IPS-15b (cell line): ENCODE data around the gene FAM83F.

Experiments
- H3K27me3 ChIP-seq: one replicate; pipeline ENCODE4 v1.6.1; 2013; ENCODE audit warnings: low read length; ENCODE audit not compliant: control insufficient read depth, insufficient read depth
- H3K36me3 ChIP-seq: one replicate; pipeline ENCODE4 v1.6.1; 2013; ENCODE audit warnings: low read length; ENCODE audit not compliant: control insufficient read depth, insufficient read depth
- H3K4me1 ChIP-seq: one replicate; pipeline ENCODE4 v1.6.1; 2013; ENCODE audit warnings: mild to moderate bottlenecking, low read length; ENCODE audit not compliant: control insufficient read depth, insufficient read depth
- H3K4me3 ChIP-seq: one replicate; pipeline ENCODE4 v1.5.1; 2013; ENCODE audit warnings: low read depth, low read length
- H3K9ac ChIP-seq: one replicate; pipeline ENCODE4 v1.6.1; 2013; ENCODE audit warnings: low read depth, mild to moderate bottlenecking, low read length
- H3K9me3 ChIP-seq: one replicate; pipeline ENCODE4 v1.6.1; 2013; ENCODE audit warnings: mild to moderate bottlenecking, low read length; ENCODE audit not compliant: control insufficient read depth, insufficient read depth

FAM83F gene

DNA sequence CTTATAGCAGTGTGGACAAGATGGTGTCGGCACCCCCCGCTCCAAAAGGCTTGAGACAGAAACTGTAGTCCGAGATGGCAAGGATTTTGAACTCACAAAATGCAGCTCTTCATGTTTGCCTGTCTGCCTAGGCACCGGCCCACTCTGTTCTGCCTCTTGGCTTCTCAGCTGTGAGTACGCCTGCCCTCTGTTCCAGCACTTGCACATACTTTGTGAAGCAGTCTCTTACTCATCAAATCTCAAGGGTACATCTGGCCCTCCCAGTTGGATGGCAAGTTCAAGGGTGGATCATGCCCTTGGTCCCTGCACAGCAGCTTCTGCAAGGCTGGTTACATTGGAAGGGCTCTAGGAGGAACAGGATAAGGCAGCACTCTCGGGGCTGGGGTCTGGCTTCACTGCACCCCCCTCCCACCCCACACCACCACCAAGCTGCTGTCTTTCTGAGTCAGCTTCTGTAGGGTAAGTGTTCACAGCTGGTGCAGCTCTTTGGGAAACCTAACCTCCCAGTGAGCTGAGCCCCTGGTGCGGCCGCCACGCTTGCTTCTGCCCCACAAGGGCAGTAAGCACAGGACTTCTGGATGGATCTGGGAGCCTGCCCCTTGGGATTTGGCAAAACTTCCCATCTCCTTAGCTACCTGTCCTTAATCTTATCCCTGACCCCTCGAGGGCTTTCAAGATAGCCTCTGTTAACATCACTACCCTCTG lies 37.2 kb downstream of the FAM83F start:
- H3K9ac ChIP-seq, result no peak overlapping the region
- H3K36me3 ChIP-seq, result peaks cover 3% of the 10 kb centered on the region
- no peaks in the 10 kb centered on the region for H3K4me1 ChIP-seq
- no peaks in the 10 kb centered on the region for H3K27me3 ChIP-seq
- no peaks in the 10 kb centered on the region for H3K9me3 ChIP-seq
- no peak overlapping the region for H3K4me3 ChIP-seq

DNA sequence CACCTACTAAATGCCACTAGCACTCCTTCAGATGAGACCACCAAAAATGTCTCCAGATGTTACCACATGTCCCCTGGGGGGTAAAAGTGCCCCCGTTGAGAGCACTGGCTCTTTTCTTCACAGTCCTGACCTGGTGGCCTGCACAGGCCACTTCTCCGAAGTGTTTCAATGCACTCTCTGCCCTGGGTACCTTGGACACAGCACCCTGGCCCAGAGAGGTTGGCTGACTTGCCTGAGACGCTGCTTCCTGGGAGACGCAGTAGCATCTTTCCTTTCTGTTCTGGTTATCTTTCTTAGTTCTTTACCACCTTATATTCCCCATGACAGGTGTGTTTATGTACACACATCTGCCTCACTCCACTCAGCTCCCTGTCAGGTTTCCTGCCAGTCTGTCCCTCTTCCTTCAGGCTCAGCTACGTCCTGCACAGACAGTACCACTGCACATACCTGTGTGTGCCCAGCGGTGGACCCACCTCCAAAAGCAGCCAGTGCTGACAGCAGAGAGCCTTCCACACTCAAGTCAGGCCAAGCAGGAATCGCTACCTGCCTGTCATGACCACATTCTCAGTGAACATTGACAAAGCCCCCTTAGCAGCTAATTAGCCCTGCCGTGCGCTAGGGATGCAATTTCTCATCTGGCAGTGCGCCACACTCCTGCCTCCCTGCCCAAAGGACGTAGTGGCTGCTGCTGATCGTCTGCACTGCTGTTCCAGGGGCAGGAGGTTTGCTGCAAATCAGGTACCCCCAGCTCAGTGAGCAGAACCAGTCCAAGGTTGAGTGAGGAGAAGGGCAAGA lies 39.0 kb downstream of the FAM83F start:
- H3K4me3 ChIP-seq, result no peak overlapping the region
- no peaks in the 10 kb centered on the region for H3K27me3 ChIP-seq
- H3K9ac ChIP-seq, result no peak overlapping the region
- H3K9me3 ChIP-seq, result no peaks in the 10 kb centered on the region
- no peaks in the 10 kb centered on the region for H3K4me1 ChIP-seq
- no peaks in the 10 kb centered on the region for H3K36me3 ChIP-seq

DNA sequence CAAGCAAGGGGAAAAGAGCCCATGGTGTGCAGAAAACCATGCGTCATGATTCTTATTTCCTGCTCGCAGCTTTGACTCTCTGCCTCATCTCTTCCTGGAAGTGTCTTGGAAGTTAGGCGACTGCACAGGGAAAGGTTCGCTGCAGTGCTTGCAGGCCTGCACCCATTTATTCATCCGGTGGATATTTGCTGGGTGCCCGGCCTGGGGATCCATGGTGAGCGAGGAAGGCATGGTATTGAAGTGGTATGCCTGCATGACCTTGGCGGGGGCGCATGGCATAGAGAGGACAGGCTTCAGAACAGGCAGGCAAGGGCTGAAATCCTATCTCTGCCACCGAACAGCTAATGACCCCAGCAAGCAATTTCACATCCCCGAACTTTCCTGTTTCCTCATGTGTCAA lies 40.6 kb downstream of the FAM83F start:
- Histone ChIP-seq H3K9ac (no peak overlapping the region), H3K4me1 (no peaks in the 10 kb centered on the region), H3K27me3 (peaks cover 3% of the 10 kb centered on the region), H3K9me3 (no peaks in the 10 kb centered on the region), H3K4me3 (no peak overlapping the region), H3K36me3 (no peaks in the 10 kb centered on the region)

DNA sequence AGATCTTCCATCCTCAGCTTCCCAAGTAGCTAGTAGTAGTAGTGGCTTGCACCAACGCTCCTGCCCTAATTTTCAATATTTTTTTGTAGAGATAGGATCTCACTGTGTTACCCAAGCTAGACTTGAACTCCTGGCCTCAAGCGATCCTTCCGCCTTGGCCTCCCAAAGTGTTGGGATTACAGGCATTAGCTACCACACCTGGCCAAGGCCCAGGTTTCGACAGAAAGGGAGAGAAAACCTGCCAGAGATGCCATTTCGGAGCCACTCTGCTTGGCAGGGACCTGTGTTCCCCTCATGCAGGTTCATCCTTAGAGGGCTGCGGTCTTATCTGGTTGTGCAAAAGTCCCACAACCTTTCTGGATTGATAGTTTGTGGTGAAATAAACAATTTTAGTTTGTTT lies 41.4 kb downstream of the FAM83F start:
- no peaks in the 10 kb centered on the region for H3K36me3 ChIP-seq
- peaks cover 9% of the 10 kb centered on the region for H3K27me3 ChIP-seq
- H3K4me1 ChIP-seq, result no peaks in the 10 kb centered on the region
- no peak overlapping the region for H3K9ac ChIP-seq
- H3K9me3 ChIP-seq, result no peaks in the 10 kb centered on the region
- H3K4me3 ChIP-seq, result no peak overlapping the region

DNA sequence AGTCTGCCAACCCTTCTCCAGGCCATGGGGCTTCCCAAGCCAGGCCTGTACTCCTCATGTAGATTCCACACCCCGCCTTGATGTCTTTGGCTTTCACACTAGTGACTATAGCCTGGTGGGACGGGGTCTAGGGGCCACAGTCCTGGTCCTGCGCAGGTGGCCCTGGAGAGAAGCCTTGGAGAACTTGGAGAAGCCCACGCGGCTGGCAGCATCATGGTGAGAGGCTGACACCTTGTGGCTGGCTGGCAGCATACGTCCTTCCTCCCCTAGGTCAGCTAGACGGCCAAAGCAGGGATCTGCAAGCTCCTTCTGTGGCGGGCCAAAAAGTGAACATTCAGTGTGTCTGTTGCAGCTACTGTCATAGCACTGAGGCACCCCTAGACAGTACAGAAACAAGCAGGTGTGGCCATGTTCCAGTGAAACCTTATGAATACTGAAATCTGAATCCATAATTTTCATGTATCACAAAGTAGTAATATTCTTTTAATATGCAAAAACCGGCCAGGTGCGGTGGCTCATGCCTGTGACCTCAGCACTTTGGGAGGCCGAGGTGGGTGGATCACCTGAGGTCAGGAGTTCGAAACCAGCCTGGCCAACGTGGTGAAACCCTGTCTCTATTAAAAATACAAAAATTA lies 42.0 kb downstream of the FAM83F start:
- Histone ChIP-seq H3K36me3 (no peaks in the 10 kb centered on the region), H3K27me3 (peaks cover 9% of the 10 kb centered on the region), H3K4me1 (no peaks in the 10 kb centered on the region), H3K4me3 (no peak overlapping the region), H3K9ac (no peak overlapping the region), H3K9me3 (no peaks in the 10 kb centered on the region)

DNA sequence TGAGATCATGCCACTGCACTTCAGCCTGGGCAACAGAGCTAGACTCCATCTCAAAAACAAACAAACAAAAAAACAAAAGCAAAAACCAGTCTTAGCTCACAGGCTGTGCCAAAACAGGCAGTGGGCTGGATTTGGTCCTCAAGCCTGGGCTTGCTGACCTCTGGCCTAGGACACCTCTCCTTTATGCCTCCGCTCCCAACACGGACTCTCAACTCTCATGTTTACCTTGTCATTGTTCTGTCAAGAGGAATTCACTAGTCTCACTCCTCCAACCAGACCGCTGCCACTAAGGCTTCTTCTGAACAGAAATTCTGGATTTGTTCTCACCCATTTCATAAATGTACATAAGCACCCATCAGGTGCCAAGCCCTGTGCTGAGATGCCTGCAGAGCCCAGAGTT lies 42.6 kb downstream of the FAM83F start:
- Histone ChIP-seq H3K27me3 (peaks cover 9% of the 10 kb centered on the region), H3K4me3 (no peak overlapping the region), H3K9ac (no peak overlapping the region), H3K9me3 (no peaks in the 10 kb centered on the region), H3K36me3 (no peaks in the 10 kb centered on the region), H3K4me1 (no peaks in the 10 kb centered on the region)

DNA sequence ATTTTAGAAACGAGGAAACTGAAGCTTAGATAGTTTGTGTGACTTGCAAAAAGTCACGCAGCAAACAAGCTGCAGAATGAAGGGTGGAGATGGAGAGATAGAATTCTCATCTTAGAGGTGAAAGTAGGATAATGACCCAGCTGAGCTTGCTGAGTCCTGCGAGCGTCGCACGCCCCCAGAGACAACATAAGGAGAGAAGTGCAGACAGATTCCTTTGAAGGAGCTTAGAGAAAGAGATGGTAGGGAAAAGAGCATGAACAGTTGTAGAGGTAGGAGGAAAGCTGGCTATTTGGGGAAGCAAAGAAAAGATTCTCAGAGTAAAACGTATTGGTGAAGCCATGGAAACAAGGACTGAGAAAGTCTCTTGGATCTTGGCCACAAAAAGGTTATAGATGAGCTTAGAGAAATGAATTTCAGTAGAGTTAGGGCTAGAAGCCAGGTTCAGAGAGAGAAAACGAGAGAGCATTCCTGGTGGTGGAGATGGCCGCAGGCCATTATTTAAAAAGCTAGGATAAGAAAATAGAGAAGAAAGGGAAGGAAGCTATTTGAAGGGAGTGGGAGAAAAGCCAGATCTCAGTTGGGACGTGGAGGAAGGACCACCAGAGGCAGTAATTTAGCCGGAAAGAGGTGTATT lies 44.8 kb downstream of the FAM83F start:
- Histone ChIP-seq H3K4me3 (no peak overlapping the region), H3K27me3 (peaks cover 9% of the 10 kb centered on the region), H3K9me3 (no peaks in the 10 kb centered on the region), H3K9ac (no peak overlapping the region), H3K4me1 (no peaks in the 10 kb centered on the region), H3K36me3 (no peaks in the 10 kb centered on the region)

DNA sequence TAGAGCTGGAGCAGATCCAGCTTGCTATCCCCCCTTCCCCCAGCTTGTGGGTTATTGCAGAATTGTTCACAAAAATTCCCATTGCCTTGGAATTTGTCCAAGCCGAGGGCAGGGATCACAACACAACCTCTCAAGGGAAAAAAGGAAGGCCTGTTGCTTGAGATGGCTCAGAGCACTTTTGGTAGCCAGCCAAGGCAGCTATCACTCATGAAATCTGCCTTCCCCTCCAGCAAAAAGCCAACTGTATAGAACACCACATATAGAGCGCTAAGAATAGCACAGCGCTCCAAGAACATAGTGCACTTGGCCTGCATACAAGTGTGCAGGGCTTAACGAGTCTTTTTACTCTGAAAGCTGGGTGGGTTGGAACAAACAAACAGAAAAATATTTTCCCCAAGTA lies 46.2 kb downstream of the FAM83F start:
- Histone ChIP-seq H3K4me1 (no peaks in the 10 kb centered on the region), H3K9ac (no peak overlapping the region), H3K9me3 (no peaks in the 10 kb centered on the region), H3K36me3 (no peaks in the 10 kb centered on the region), H3K4me3 (no peak overlapping the region), H3K27me3 (peaks cover 9% of the 10 kb centered on the region)

DNA sequence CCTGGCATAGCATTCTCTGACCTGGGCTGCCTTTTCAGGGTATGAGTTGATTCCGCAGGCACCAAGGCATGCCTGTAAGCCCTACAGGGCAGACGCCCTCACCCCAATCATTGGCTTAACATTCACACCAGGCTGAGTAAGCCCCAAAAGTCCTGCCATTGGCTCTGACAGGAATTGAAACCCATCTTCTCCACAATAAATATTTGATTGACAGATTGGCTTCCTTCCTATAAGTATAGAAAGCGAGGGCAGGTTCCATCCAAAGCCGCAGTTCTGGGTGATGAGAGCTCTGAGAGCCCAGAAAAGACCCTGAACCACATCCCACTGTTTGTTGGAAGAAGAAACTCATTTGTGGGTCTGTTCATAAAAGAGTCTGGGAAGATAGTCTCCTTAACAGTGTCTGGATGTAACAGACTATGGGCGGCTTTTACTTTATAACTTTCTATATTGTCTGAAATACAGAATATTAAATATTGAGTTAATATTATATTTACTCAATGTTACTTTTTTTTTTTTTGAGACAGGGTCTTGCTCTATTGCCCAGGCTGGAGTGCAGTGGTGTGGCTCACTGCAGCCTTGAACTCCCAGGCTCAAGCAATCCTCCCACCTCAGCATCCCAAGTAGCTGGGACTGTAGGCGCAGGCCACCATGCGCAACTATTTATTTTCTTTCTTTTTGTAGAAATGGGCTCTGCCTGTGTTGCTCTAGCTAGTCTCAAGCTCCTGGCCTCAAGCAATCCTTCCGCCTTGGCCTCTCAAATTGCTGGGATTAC lies 46.8 kb downstream of the FAM83F start:
- no peak overlapping the region for H3K9ac ChIP-seq
- H3K27me3 ChIP-seq, result peaks cover 9% of the 10 kb centered on the region
- H3K4me1 ChIP-seq, result no peaks in the 10 kb centered on the region
- H3K36me3 ChIP-seq, result no peaks in the 10 kb centered on the region
- no peak overlapping the region for H3K4me3 ChIP-seq
- no peaks in the 10 kb centered on the region for H3K9me3 ChIP-seq

DNA sequence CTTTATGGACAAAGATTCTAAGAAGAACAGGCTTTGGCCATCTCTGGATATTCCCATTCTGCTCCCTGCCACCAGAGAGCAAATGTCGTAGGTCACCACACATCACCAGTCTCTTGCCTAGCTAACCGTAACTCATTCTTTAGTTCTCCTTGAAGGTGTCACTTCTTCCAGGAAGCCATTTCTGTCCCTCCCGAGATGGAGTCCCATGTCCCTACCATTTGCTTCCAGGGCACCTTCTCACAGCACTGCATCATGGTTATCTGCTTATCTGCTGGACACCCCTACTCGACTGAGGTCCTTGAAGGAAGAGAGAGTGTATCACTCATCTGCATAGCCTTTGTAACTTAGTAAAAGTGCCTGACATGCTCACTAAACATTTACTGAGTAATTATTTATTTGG lies 47.6 kb downstream of the FAM83F start:
- H3K36me3 ChIP-seq, result no peaks in the 10 kb centered on the region
- no peaks in the 10 kb centered on the region for H3K4me1 ChIP-seq
- peaks cover 9% of the 10 kb centered on the region for H3K27me3 ChIP-seq
- H3K9ac ChIP-seq, result no peak overlapping the region
- H3K9me3 ChIP-seq, result no peaks in the 10 kb centered on the region
- no peak overlapping the region for H3K4me3 ChIP-seq

DNA sequence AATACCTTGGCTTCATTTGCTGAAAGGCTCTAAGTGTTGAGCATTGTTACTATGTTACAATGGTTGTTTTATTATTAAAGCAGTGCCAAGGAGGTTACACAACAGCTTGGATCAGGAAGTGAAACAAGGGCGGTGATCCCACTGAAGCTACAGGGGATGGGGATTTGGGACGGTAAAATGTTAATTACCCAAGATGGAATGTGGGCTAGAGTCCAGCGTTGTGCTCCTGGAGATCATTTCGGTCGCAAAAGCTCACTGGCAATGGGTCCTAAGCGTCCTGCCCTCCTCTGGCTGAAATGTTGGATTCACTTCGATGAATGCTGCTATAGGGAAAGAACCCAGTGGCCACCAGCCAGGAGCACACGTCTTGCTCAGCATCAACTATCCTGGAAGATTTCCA lies 48.3 kb downstream of the FAM83F start:
- no peak overlapping the region for H3K4me3 ChIP-seq
- no peaks in the 10 kb centered on the region for H3K4me1 ChIP-seq
- H3K9ac ChIP-seq, result no peak overlapping the region
- H3K9me3 ChIP-seq, result no peaks in the 10 kb centered on the region
- peaks cover 9% of the 10 kb centered on the region for H3K27me3 ChIP-seq
- no peaks in the 10 kb centered on the region for H3K36me3 ChIP-seq
